ENCODE measurements around the gene PLCB3. TPM values are rescaled to one million over a fixed set of nuclear protein-coding genes. Genes with fewer than 3 reads are reported as not detected.

PLCB3 gene
- total RNA-seq, 1 experiment from 2014 or later = 41.2 TPM

GRCh38 chr11:64262271-64263002, 11.1 kb downstream of the PLCB3 start:
- Histone ChIP-seq H3K9me3 (ENCODE audit: control insufficient read depth, insufficient read depth, low read depth, low read length) (no peaks in the 10 kb centered on the region), H3K36me3 (ENCODE audit: control insufficient read depth, insufficient read depth, low read length) (no peaks in the 10 kb centered on the region), H3K4me3 (ENCODE audit: low read depth in 2 of 2, low read length in 2 of 2) (no peak overlapping the region), H3K4me1 (ENCODE audit: control insufficient read depth, insufficient read depth, low read length) (peaks cover 3% of the 10 kb centered on the region; the same call in 1 of the 2 replicates), H3K27me3 (ENCODE audit: control insufficient read depth, insufficient read depth, low read length) (no peaks in the 10 kb centered on the region), H3K27ac (ENCODE audit: low read length) (no peak overlapping the region)
- CTCF ChIA-PET = interaction anchor here (0.6 kb wide), 1 partner anchor 10 kb away, joined by 5 read pairs; no protein-coding TSS in a partner anchor
- intact Hi-C loops (cut with micrococcal nuclease; ENCODE audit: unreplicated experiment) = no loop called here
- DNase-seq (ENCODE audit: low read depth, low spot score) (no peak), ATAC-seq (no peak)
- BruUV-seq (replicated peaks) = no TSS peak
- TF ChIP-seq POLR2AphosphoS5 (IDR thresholded peaks at IDR 0.05; ENCODE audit: low read depth, low read length) = no peak
- in situ Hi-C loops (cut with HindIII; ENCODE audit: low pct_unique_long_range_greater_than_20kb, low sequenced_read_pairs) = no loop called here
- POLR2A ChIA-PET = no interaction called here

- Histone ChIP-seq H3K27ac (ENCODE audit: low read length) (no peak overlapping the region), H3K4me3 (ENCODE audit: low read depth in 2 of 2, low read length in 2 of 2) (no peak overlapping the region), H3K4me1 (ENCODE audit: control insufficient read depth, insufficient read depth, low read length) (peaks cover 6% of the 10 kb centered on the region), H3K27me3 (ENCODE audit: control insufficient read depth, insufficient read depth, low read length) (no peaks in the 10 kb centered on the region), H3K9me3 (ENCODE audit: control insufficient read depth, insufficient read depth, low read depth, low read length) (no peaks in the 10 kb centered on the region), H3K36me3 (ENCODE audit: control insufficient read depth, insufficient read depth, low read length) (no peaks in the 10 kb centered on the region)
- no TSS peak for BruUV-seq (replicated peaks)
- ChIA-PET CTCF (interaction anchor here (0.6 kb wide), 1 partner anchor 11 kb away, joined by 5 read pairs; no protein-coding TSS in a partner anchor), POLR2A (interaction anchor here (0.6 kb wide), 1 partner anchor 14 kb away, joined by 3 read pairs; no protein-coding TSS in a partner anchor)
- ATAC-seq (no peak), DNase-seq (ENCODE audit: low read depth, low spot score) (no peak)
- intact Hi-C loops (cut with micrococcal nuclease; ENCODE audit: unreplicated experiment) = no loop called here
- TF ChIP-seq REST (IDR thresholded peaks at IDR 0.05; ENCODE audit: insufficient read depth in 1 of 2, low read depth in 2 of 2, low read length in 1 of 2) = no peak
- no peak for TF ChIP-seq SIN3A (IDR thresholded peaks at IDR 0.05; ENCODE audit: borderline replicate concordance, insufficient read depth, low read depth, low read length)
- TF ChIP-seq POLR2AphosphoS5 (IDR thresholded peaks at IDR 0.05; ENCODE audit: low read depth, low read length) = no peak
- no peak for TF ChIP-seq CTCF (IDR thresholded peaks at IDR 0.05)
- no peak for TF ChIP-seq TCF7L2 (IDR thresholded peaks at IDR 0.05; ENCODE audit: low read depth, low read length)
- in situ Hi-C loops (cut with HindIII; ENCODE audit: low pct_unique_long_range_greater_than_20kb, low sequenced_read_pairs) = no loop called here
Measured at GRCh38 chr11:64263021-64263946, 12.0 kb downstream of the PLCB3 start.

Data from Panc1 (cell line).